ENCODE results near the gene SLC26A5. TPM values are rescaled to one million over a fixed set of nuclear protein-coding genes. Genes with fewer than 3 reads are reported as not detected.

Gene SLC26A5
- total RNA-seq (2022; extraction: Qiagen RNA extraction), result not detected in 5 replicates

DNA sequence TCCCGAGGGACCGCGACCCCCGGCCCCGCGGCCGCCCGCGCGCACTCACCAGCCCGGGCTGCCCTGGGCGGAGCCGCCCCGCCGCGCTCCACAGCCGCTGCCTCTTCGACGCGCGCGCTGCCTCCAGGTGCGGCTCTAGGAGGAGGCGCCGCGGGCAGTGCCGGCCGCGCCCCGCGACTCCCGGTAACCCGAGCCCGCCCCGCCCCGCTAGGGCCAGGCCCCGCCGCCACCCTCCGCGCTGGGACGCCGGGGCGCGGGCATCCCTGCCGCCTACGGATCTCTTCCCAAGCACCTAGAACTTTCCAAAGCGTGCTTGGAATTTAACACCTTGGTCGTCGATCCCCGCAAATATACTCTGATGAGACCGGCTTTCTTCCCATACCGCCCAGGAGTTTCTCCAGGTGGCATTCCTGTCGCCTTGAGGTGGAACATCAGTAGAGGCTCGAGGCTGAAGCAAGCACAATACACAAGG is at the start of gene SLC26A5:
TSS of gene SLC26A5 (minus strand) at position 159 of the 472 bp plus-strand sequence. CDS start 24,693 bp downstream, outside the sequence.

GRCh38 chr7:103347507-103348267 is 98.3 kb downstream of the SLC26A5 start, which contains the start of gene PSMC2:
TSS of gene PSMC2 (plus strand) at chr7:103347643. CDS start at chr7:103347712, 69 bp downstream.

GRCh38 chr7:103344453-103345149 is 101.4 kb downstream of the SLC26A5 start, which contains the start of gene DNAJC2:
TSS of gene DNAJC2 (minus strand) at chr7:103344767. CDS start at chr7:103344622, 145 bp downstream.

Other genes starting within 250 kb of the SLC26A5 start
- gene PMPCB, start 148.8 kb downstream of the SLC26A5 start, total RNA-seq (2022; extraction: Qiagen RNA extraction), result 62.3 to 74.0 TPM (median 65.1 TPM) in 5 replicates
- 37.3 to 56.8 TPM (median 41.9 TPM) in 5 replicates for gene DNAJC2, start 101.4 kb downstream of the SLC26A5 start, total RNA-seq (2022; extraction: Qiagen RNA extraction)
- gene PSMC2, start 98.6 kb downstream of the SLC26A5 start, total RNA-seq (2022; extraction: Qiagen RNA extraction), result 150 to 206 TPM (median 151 TPM) in 5 replicates

Measured in A549 treated with CORT108297 at 1 μM for 4 hours (cell line).